Measurements from ENCODE around the gene LRRC47. TPM values are rescaled to one million over a fixed set of nuclear protein-coding genes. Genes with fewer than 3 reads are reported as not detected.

Gene LRRC47
- total RNA-seq (10 to 100 TPM; 34.2 to 36.6 TPM), polyA plus RNA-seq (ENCODE audit: insufficient read length in 6 of 6) (10 to 100 TPM; 49.4 to 66.4 (median 53.0) TPM)
- long read RNA-seq, donor 1, full-length matches to known transcripts: 12 of 22 reads
- long read RNA-seq, donor 1, partial matches to known transcripts: 10 of 22 reads
- long read RNA-seq, donor 1, other reads (novel, unspliced or antisense): 0 of 22 reads
- long read RNA-seq, donor 2, full-length matches to known transcripts: 19 of 32 reads
- long read RNA-seq, donor 2, partial matches to known transcripts: 13 of 32 reads
- long read RNA-seq, donor 2, other reads (novel, unspliced or antisense): 0 of 32 reads
- long read RNA-seq, donor 3, full-length matches to known transcripts: 10 of 10 reads
- long read RNA-seq, donor 3, partial matches to known transcripts: 0 of 10 reads
- long read RNA-seq, donor 3, other reads (novel, unspliced or antisense): 0 of 10 reads
- long read RNA-seq, donor 4, full-length matches to known transcripts: 10 of 13 reads
- long read RNA-seq, donor 4, partial matches to known transcripts: 2 of 13 reads
- long read RNA-seq, donor 4, other reads (novel, unspliced or antisense): 1 of 13 reads
- long read RNA-seq, donor 5, full-length matches to known transcripts: 12 of 12 reads
- long read RNA-seq, donor 5, partial matches to known transcripts: 0 of 12 reads
- long read RNA-seq, donor 5, other reads (novel, unspliced or antisense): 0 of 12 reads
- long read RNA-seq, donor 6, full-length matches to known transcripts: 11 of 11 reads
- long read RNA-seq, donor 6, partial matches to known transcripts: 0 of 11 reads
- long read RNA-seq, donor 6, other reads (novel, unspliced or antisense): 0 of 11 reads
- long read RNA-seq, donor 7, full-length matches to known transcripts: 6 of 6 reads
- long read RNA-seq, donor 7, partial matches to known transcripts: 0 of 6 reads
- long read RNA-seq, donor 7, other reads (novel, unspliced or antisense): 0 of 6 reads
- long read RNA-seq, donor 8, full-length matches to known transcripts: 17 of 17 reads
- long read RNA-seq, donor 8, partial matches to known transcripts: 0 of 17 reads
- long read RNA-seq, donor 8, other reads (novel, unspliced or antisense): 0 of 17 reads
- long read RNA-seq, donor 9: 0 reads
- long read RNA-seq, donor 10, full-length matches to known transcripts: 14 of 15 reads
- long read RNA-seq, donor 10, partial matches to known transcripts: 1 of 15 reads
- long read RNA-seq, donor 10, other reads (novel, unspliced or antisense): 0 of 15 reads
- long read RNA-seq, donor 11, full-length matches to known transcripts: 26 of 26 reads
- long read RNA-seq, donor 11, partial matches to known transcripts: 0 of 26 reads
- long read RNA-seq, donor 11, other reads (novel, unspliced or antisense): 0 of 26 reads
- long read RNA-seq, donor 12, full-length matches to known transcripts: 14 of 20 reads
- long read RNA-seq, donor 12, partial matches to known transcripts: 6 of 20 reads
- long read RNA-seq, donor 12, other reads (novel, unspliced or antisense): 0 of 20 reads

DNA sequence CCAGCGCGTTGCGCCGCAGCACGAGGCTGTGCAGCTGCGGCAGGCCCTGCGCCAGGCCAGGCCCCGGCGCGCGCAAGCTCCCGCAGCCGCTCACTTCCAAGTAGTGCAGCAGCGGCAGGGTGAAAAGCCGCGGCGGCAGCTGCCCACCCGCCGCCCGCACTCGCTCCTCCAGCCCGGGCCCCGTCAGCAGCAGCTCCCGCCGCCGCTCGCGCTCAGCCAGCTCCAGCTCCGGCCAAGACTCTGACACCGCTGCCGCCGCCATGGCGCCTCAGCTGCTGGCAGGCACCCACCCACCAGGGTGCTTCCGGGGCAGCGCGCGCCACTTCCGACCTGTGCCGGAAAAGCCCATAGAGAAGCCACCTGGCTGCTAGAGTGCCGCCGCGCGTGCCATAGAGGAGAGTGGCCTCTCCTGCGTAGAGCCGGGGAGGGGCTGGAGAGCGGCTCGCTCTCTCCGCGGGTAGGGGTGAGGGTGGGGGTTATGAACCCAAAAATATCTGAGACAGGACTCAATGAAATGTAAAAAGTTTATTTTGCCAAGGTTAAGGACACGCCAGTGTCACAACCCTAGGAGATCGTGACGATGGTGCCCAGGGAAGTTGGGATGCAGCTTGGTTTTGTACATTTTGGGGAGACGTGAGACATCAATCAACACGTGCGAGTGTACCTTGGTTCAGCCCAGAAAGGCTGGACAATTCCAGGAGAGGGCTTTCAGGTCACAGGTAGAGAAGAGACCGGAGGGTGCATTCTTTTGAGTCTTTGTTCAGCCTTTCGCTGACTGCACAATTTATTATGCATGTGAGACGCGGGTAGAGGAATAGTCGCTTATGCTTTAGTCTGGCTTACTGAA is at the start of gene LRRC47:
LRRC47 (minus strand) TSS at position 284 of the 847 bp plus-strand sequence; CDS start at position 262, 22 bp downstream.
- DNase-seq (peak; percentile 88 to 100 (median 94)), ATAC-seq (peak; percentile 100)
- Histone ChIP-seq H3K4me3 (peak within 1 kb of the TSS; percentile 90 to 97), H3K27ac (peak within 1 kb of the TSS; percentile 31 to 73), H3K9me3 (no peaks in the 10 kb centered on the region), H3K36me3 (no peaks in the 10 kb centered on the region), H3K27me3 (peaks cover 0 to 11% of the 10 kb centered on the region in 2 donors), H3K4me1 (peaks cover 23 to 39% of the 10 kb centered on the region in 2 donors)
- TF ChIP-seq CTCF (IDR thresholded peaks at IDR 0.05): peak in 1 of 2 donors; percentile 14
- intact Hi-C loops (cut with DNase I): no loop called here

DNA sequence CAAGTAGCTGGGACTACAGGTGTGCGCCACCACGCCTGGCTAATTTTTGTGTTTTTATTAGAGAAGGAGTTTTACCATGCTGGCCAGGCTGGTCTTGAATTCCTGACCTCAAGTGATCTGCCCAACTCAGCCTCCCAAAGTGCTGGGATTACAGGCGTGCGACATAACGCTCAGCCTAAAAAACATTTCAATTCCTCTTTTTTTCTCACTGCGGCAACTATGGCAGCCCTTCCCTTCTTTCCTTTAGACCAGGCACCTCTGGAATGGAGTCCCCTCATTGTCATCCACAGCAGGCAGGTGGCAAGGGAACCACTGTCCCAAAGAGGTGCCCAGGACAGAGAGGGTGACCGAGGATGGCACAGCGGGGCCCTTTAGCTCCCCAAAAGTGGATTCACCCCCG is 46.6 kb upstream of the LRRC47 start:
- peaks cover 0 to 94% of the 10 kb centered on the region in 2 donors for H3K36me3 ChIP-seq
- ATAC-seq: no peak
- H3K4me1 ChIP-seq: no peaks in the 10 kb centered on the region
- DNase-seq: no peak
- H3K4me3 ChIP-seq: no peak overlapping the region
- no peak for TF ChIP-seq CTCF (IDR thresholded peaks at IDR 0.05)
- intact Hi-C loops (cut with DNase I): no loop called here
- H3K27me3 ChIP-seq: no peaks in the 10 kb centered on the region
- H3K27ac ChIP-seq: no peak overlapping the region
- H3K9me3 ChIP-seq: peaks cover 0 to 4% of the 10 kb centered on the region in 2 donors

DNA sequence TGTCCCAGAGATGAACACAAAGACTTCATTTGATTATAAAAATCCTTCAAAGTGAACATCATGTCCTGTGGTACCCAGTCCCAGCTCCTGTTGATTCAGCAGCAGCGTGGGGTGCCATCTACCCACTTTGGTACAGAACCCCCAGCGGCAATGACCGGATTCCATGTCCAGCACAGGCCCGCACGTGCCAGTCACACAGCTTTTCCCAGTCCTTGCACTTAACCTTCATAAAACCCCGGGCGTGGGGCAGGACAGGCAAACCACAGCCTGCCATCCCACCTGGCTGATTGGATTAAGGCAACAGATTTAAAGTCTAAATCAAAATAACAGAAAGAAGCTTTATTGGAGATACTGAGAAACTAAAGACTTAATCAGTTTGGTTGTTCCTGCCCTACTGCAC is 45.2 kb upstream of the LRRC47 start:
- H3K4me3 ChIP-seq: no peak overlapping the region
- no peaks in the 10 kb centered on the region for H3K4me1 ChIP-seq
- H3K27ac ChIP-seq: no peak overlapping the region
- H3K27me3 ChIP-seq: no peaks in the 10 kb centered on the region
- TF ChIP-seq CTCF (IDR thresholded peaks at IDR 0.05): no peak
- intact Hi-C loops (cut with DNase I): no loop called here
- peaks cover 0 to 94% of the 10 kb centered on the region in 2 donors for H3K36me3 ChIP-seq
- DNase-seq (no peak), ATAC-seq (no peak)
- H3K9me3 ChIP-seq: peaks cover 0 to 17% of the 10 kb centered on the region in 2 donors

DNA sequence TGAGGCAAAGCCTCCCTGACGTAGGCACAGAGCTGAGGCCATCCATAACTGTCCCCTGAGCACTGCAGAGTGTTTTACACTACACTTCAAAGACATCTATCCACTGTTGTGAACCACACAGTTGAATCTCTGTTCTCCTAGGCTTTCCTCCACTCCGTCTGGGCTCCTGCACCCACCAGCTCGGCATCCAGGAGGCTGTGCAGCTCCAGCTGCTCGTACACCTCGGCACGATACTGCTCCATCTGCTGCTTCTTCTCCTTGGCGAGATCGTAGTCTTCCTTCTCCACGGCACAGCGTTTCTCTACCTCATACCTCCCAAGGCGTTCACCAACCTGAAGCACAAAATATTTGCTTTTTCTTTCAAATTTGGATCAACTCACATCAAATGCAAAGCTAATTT is 42.5 kb upstream of the LRRC47 start:
- no peak for TF ChIP-seq CTCF (IDR thresholded peaks at IDR 0.05)
- H3K4me1 ChIP-seq: no peaks in the 10 kb centered on the region
- peaks cover 0 to 89% of the 10 kb centered on the region in 2 donors for H3K36me3 ChIP-seq
- ATAC-seq (no peak), DNase-seq (no peak)
- no peak overlapping the region for H3K27ac ChIP-seq
- intact Hi-C loops (cut with DNase I): no loop called here
- no peaks in the 10 kb centered on the region for H3K27me3 ChIP-seq
- H3K4me3 ChIP-seq: no peak overlapping the region
- peaks cover 0 to 17% of the 10 kb centered on the region in 2 donors for H3K9me3 ChIP-seq
